HG03135 (cell line): Measurements from ENCODE around the gene VPS4A.

Experiments used
- ATAC-seq: cut with Tn5 transposase; IDR thresholded peaks from one replicate; pipeline ENCODE4 v1.9.1; 2021; ENCODE audit warnings: mild to moderate bottlenecking, moderate library complexity; ENCODE audit not compliant: unreplicated experiment

VPS4A gene

GRCh38 chr16:69306031-69306430 is 5.1 kb upstream of the VPS4A start:
- no peak for ATAC-seq

- ATAC-seq = no peak
These were observed 4.1 kb upstream of the VPS4A start for GRCh38 chr16:69307091-69307490.

- no peak for ATAC-seq
These were observed 3.3 kb upstream of the VPS4A start for GRCh38 chr16:69307856-69308255.

- no peak for ATAC-seq
These were observed 1.8 kb upstream of the VPS4A start for GRCh38 chr16:69309316-69309715.

GRCh38 chr16:69311533-69312387 is 610 bp downstream of the VPS4A start:
- peak; percentile 49 for ATAC-seq

- ATAC-seq = no peak
These were observed 2.3 kb downstream of the VPS4A start for GRCh38 chr16:69313469-69313868.

GRCh38 chr16:69314534-69314933 is 3.4 kb downstream of the VPS4A start:
- ATAC-seq = no peak

- no peak for ATAC-seq
These were observed 4.5 kb downstream of the VPS4A start for GRCh38 chr16:69315486-69316311.

GRCh38 chr16:69316595-69317034 is 5.5 kb downstream of the VPS4A start:
- no peak for ATAC-seq

GRCh38 chr16:69318177-69318910 is 7.2 kb downstream of the VPS4A start:
- ATAC-seq = no peak

GRCh38 chr16:69318911-69319289 is 7.8 kb downstream of the VPS4A start:
- ATAC-seq = no peak

GRCh38 chr16:69319381-69319780 is 8.2 kb downstream of the VPS4A start:
- no peak for ATAC-seq

GRCh38 chr16:69319826-69320739 is 8.9 kb downstream of the VPS4A start:
- no peak for ATAC-seq

GRCh38 chr16:69320740-69321073 is 9.6 kb downstream of the VPS4A start:
- ATAC-seq = no peak

GRCh38 chr16:69321080-69321479 is 9.9 kb downstream of the VPS4A start:
- no peak for ATAC-seq

- no peak for ATAC-seq
These were observed 11.2 kb downstream of the VPS4A start for GRCh38 chr16:69322343-69322742.

GRCh38 chr16:69323415-69323814 is 12.3 kb downstream of the VPS4A start:
- ATAC-seq = no peak

GRCh38 chr16:69324013-69324531 is 12.9 kb downstream of the VPS4A start:
- no peak for ATAC-seq

GRCh38 chr16:69324585-69325253 is 13.6 kb downstream of the VPS4A start:
- no peak for ATAC-seq

GRCh38 chr16:69325784-69326171 is 14.6 kb downstream of the VPS4A start:
- no peak for ATAC-seq
